AG20443 (cell line): ENCODE data around the gene AP1G2.
A peak's percentile ranks its signal among the peaks of the same experiment; 100 is the strongest.
"Not testable (repeated sequence)": the region's sequence is repeated elsewhere in the genome, so short reads cannot be mapped to it uniquely, and the experiment has no call there.

Source experiments
- DNase-seq: peaks from one replicate; pipeline ENCODE4 v3.0.0; 2012; ENCODE audit warnings: low spot score, mixed read lengths

The AP1G2 gene

DNA sequence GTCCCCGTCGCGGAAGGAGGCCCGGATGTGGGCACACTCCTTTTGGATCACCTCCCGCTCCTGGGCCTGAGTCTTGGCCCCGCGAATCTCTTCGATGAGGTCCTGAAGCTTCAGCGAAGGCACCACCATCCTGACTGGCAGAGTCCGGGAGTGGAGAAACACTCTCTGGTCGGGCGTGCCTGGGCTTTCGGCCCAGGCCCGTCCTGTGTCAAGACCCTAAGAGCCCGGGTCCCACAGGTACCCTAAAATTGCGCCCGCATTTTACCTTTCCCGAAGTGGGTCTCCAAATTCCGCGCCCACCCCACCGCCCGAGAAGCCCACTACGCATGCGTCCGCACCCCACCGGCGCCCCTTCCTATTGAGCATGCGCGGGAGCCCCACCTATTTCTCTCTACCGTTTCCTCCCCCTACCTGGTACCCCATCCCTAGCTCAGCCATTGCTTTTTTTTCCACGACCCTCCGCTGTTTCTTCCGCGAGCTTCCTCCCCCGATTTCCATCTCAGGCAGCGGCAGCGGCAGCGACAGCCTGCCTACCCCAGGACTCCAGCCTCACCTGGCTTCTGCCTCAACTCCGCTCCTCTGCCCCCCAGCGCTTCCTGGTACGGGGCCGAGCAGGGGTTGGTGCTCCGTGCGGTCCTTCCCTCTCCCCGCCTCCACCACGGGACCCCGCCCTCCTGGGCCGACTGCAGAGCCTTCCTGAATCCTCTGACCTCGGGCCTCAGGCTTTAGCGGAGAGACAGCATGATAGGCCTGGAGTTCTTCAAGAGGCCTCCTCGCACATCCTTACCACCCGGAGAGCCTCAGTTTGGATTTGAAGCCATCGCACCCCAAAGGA is at the start of gene AP1G2:
Gene AP1G2, minus strand, starts transcription at position 606 of the 835 bp plus-strand sequence. Its CDS starts 477 bp downstream, at position 129.
- DNase-seq: peak; percentile 75

DNA sequence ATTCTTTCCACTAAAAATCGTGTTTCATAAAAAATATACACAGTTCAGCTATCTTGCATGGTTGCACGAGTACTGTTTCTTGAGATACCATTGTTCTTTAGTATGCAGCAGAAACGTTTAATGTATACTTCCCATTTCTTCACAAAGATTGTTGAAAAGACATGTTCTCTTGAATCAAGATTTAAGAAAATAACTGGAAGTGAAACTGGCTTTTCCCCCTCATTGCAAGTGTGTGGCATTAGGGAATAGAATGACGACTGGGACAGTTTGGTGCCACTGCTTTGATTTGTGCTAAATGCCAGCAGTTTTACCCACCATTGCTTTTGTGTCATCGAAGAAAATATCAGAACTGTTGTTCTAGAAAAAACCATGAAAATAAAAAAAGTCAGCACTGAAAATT is 48.3 kb upstream of the AP1G2 start:
- no peak for DNase-seq

DNA sequence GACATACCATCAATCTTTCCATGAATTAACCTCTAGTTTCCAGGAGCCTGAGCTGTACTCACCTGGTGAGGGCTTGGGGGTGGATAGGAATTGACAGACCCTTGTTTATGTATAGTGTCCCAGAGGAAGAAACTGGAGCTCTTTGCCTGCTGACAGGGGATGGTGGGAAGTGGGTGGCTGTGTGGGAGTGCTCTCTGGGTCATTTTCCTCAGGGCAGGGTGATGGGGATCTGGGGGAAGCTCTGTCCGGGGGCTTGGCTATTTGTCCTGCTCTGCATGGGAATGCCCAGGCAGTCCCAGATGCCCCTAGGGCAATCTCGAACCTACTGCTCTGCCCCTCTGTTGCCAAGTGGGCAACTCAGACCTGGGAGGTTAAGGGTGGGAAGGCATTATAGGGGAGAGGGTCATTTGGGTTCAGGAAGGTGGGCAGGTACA is 46.8 kb upstream of the AP1G2 start:
- DNase-seq: no peak

DNA sequence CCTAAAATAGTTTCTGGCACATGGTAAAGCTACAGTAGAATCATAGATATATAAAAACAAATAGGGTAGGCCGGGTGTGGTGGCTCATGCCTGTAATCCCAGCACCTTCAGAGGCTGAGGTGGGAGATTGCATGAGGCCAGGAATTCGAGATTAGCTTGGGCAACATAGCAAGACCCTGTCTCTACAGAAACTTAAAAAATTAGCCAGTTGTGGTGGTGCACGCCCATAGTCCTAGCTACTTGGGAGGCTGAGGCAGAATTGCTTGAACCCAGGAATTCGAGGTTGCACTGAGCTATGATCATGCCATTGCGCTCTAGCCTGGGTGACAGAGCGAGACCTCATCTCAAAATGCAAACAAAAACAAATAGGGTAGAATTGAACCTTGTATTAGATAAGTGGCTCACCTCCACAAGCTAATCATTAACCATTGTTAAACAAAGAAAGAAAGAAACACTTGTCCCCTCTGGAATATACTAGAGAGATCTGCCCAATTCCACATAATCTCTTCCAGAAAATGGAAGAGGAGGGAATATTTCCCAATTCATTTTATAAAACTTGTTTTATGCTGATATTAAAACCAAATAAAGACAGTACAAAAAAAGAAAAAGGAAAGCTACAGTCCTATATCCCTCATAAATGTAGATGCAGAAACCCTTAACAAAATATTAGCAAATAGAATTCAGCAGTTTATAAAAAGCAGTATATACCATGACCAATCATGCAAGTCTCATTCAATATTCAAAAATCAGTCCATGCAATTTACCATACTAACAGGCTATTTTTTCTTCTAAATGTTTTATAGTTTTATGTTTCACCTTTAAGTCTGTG is 45.9 kb upstream of the AP1G2 start:
- DNase-seq: no peak

DNA sequence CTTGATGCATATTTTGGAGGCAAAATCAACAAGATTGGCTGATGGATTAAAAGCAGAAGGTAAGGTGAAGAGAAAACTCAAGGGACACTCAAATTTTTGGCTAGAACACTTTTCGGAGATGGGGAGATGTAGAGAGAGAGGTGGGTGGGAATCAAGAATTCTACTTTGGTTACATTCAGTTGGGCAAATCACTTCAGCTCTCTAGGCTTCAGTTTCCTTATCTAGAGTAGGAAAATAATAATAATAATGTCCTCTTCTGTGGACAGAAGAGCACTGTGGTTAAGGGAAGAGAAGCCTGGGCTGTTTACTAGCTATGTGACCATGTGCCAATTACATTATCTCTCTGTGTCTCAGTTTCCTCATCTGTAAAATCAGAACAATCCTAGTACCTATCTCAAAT is 45.2 kb upstream of the AP1G2 start:
- no peak for DNase-seq

- no peak for DNase-seq
These were observed 44.8 kb upstream of the AP1G2 start for GRCh38 chr14:23612354-23612732.

DNA sequence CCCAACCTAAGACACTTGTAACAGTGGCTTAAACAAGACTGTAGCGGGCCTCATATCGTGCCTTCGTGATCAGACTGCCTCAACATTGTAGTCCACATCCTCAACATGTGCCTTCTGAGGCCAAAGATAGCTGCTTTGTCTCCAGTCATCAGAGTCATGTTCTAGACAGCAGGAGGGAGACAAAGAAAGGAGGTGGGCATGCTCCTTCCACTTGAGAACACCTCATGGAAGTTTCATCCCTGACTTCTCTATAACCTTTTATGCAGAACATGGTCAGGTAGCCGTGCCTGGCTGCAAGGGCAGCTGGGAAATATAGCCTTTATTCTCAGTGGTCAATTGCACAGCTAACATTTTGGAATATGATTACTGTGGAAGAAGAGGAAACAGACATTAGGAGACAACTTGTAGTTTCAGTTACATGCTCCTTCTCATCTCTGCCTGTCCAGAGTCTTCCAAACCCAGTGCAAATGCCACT is 43.3 kb upstream of the AP1G2 start:
- DNase-seq: no peak

GRCh38 chr14:23610090-23610814 is 42.7 kb upstream of the AP1G2 start:
- DNase-seq: no peak

DNA sequence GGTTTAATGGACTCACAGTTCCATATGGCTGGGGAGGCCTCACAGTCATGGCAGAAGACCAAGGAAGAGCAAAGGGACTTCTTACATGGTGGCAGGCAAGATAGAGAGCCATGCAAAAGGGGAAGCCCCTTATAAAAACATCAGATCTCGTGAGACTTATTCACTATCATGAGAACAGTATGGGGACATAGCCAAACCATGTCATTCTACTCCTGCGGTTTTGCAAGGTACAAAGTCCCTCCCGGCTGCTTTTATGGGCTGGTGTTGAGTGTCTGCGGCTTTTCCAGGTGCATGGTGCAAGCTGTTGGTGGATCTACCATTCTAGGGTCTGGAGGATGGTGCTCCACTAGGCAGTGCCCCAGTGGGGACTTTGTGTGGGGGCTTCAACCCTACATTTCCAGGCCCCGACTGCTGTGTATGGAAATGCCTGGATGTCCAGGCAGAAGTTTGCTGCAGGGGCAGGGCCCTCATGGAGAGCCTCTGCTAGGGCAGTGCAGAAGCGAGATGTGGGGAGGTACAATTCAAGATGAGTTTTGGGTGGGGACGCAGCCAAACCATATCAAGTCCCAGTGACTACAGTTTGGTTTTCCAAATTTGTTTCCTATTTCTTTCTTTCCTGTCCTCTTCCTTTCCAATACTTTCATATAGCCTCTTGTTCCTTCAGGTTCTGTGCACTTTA is 42.0 kb upstream of the AP1G2 start:
- not testable (repeated sequence) for DNase-seq

DNA sequence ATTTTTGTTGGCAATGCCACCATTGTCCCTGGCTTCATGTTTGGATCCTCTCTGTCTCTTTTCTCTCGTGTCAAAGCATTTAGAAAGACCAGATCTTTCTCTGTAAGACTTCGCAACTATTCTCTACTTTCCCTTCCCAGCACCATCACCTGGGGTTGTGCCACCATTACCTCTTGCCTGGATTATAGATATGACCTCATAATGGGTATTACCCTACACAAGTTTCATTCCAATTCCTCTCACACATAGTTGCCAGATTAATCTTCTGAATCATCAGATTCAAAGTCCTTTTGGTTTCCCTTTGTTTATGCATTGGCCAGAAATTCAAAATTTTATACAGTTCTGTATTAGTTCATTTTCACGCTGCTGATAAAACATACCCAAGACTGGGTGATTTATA is 41.4 kb upstream of the AP1G2 start:
- no peak for DNase-seq

- no peak for DNase-seq
These were observed 40.9 kb upstream of the AP1G2 start for GRCh38 chr14:23608454-23608853.

GRCh38 chr14:23605931-23606585 is 38.5 kb upstream of the AP1G2 start:
- no peak for DNase-seq

DNA sequence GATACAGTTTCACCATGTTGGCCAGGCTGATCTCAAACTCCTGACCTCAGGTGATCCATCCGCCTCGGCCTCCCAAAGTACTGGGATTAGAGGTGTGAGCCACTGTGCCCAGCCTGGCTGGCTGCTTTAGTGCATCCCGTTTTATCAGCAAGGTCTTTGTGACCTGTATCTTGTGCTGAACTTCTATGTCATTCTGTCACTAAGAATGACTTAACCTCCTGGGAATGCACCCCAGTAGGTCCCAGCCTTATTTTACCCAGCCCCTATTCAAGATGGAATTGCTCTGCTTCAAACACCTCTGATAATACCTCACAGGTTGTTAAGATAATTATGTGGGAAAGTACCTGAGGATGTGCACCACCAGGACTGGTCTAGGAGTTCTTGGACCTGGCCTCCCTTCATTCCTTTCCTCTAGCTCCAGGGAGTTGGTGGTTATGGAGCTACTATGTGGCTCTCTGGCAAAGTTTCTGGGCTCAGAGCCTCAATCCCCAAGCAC is 37.1 kb upstream of the AP1G2 start:
- DNase-seq: no peak

GRCh38 chr14:23604148-23604547 is 36.6 kb upstream of the AP1G2 start:
- no peak for DNase-seq

DNA sequence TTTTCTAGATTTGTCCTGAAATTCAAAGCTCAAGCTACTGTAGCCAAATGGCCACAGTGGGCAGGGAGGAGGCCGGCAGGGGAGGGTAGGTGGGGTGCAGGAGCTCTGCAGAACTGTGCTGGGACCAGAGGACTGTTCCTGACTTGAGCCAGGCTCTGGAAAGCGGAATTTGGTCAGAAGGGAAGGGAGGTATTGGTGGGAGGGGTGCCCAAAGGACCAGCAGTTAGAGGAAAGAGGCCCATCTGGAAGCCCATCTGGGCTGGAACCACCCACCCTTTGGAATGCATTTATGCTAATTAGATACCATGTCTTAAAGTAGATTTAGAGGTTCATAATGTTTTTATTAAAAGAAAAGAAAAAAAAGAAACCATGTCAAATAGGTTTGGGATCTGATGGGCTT is 35.5 kb upstream of the AP1G2 start:
- no peak for DNase-seq

- DNase-seq: no peak
These were observed 34.8 kb upstream of the AP1G2 start for GRCh38 chr14:23602181-23603095.

GRCh38 chr14:23601845-23602180 is 34.2 kb upstream of the AP1G2 start:
- DNase-seq: no peak

GRCh38 chr14:23601424-23601823 is 33.8 kb upstream of the AP1G2 start:
- no peak for DNase-seq

- DNase-seq: no peak
These were observed 33.2 kb upstream of the AP1G2 start for GRCh38 chr14:23600806-23601205.

GRCh38 chr14:23600322-23600707 is 32.7 kb upstream of the AP1G2 start:
- DNase-seq: no peak
